ENCODE data around the gene NSMCE4A. TPM values are rescaled to one million over a fixed set of nuclear protein-coding genes. Genes with fewer than 3 reads are reported as not detected.
"Not testable (repeated sequence)": the region's sequence is repeated elsewhere in the genome, so short reads cannot be mapped to it uniquely, and the experiment has no call there.

The NSMCE4A gene
- total and polyA plus RNA-seq, 2 donors (not counting 1 experiment from before 2014, with no cell fraction given) = 89.7 to 92.4 TPM

- H3K4me2 ChIP-seq (replicated peaks; ENCODE audit: low read depth, low read length, poor library complexity, severe bottlenecking); H3K27ac ChIP-seq (ENCODE audit: low read length in 2 of 2); POLR2A ChIA-PET; H3K4me3 ChIP-seq (ENCODE audit: control extremely low read depth in 1 of 5, extremely low read depth in 1 of 5, insufficient read depth in 1 of 5, low read depth in 2 of 5, low read length in 4 of 5); H3K4me1 Mint-ChIP-seq; ATAC-seq (ENCODE audit: low read depth); intact Hi-C loops (cut with micrococcal nuclease); H3K79me2 ChIP-seq (ENCODE audit: control insufficient read depth, insufficient read depth, low read length); CTCF ChIA-PET; H3K9me3 Mint-ChIP-seq (ENCODE audit: insufficient read depth); H3K9me3 ChIP-seq (ENCODE audit: control extremely low read depth in 1 of 3, control insufficient read depth in 2 of 3, insufficient read depth in 1 of 3, low read length in 2 of 3); H3K27ac Mint-ChIP-seq; DNase-seq; H3K9ac ChIP-seq (ENCODE audit: low read length); H3K27me3 ChIP-seq (replicated peaks in 1 of 4; ENCODE audit: control extremely low read depth in 1 of 4, control insufficient read depth in 3 of 4, insufficient read depth in 4 of 4, low read length in 3 of 4); H3K4me1 ChIP-seq (ENCODE audit: control insufficient read depth in 2 of 2, insufficient read depth in 2 of 2, low read length in 2 of 2); H2AFZ ChIP-seq (ENCODE audit: insufficient read depth, low read depth, low read length, poor library complexity, severe bottlenecking); H4K20me1 ChIP-seq (ENCODE audit: control insufficient read depth, insufficient read depth, low read length, poor library complexity, severe bottlenecking); H3K36me3 ChIP-seq (replicated peaks in 1 of 2; ENCODE audit: control extremely low read depth in 1 of 2, control insufficient read depth in 1 of 2, extremely low read depth in 1 of 2, insufficient read depth in 2 of 2, low read length in 1 of 2); H3K4me3 Mint-ChIP-seq: not testable (repeated sequence)
- no CpG with 5 or more reads among the region's 4 CpGs for WGBS (ENCODE audit: insufficient coverage)
- H3K27me3 Mint-ChIP-seq = peaks cover 17% of the 10 kb centered on the region
Measured at GRCh38 chr10:122017926-122018325, 42.9 kb upstream of the NSMCE4A start.

DNA sequence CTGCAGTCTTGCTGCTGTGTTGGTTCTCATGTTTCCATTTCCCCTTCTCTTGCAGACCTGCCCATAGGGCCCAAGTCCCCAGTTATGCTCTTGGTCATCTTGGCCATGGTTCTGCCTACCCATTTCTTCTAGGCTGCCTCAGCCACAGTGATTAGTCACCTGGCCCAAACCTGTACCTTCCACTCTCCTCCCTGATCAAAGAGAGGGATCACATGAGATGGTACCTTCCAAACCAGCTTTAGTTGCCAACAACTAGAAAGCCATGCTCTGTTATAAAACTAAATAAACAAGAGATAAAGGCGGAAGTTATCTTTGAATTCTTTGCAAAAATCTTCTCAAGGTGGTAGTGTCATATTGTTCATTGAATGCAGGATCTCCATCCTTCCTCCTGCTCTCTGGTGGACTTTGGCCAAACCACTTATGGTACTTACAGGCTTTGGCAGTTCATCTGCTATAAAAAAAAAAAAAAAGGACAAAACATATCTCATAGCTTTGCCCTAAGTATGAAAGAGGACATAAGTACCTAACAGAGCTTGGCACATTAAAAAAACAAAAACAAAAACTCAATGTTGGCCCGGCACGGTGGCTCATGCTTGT is 39.7 kb upstream of the NSMCE4A start:
- intact Hi-C loops (cut with micrococcal nuclease) = no loop called here
- H3K9me3 Mint-ChIP-seq (ENCODE audit: insufficient read depth) = no peaks in the 10 kb centered on the region
- Histone ChIP-seq H4K20me1 (ENCODE audit: control insufficient read depth, insufficient read depth, low read length, poor library complexity, severe bottlenecking) (no peaks in the 10 kb centered on the region), H3K9ac (ENCODE audit: low read length) (no peak overlapping the region), H3K9me3 (ENCODE audit: control extremely low read depth in 1 of 3, control insufficient read depth in 2 of 3, insufficient read depth in 1 of 3, low read length in 2 of 3) (no peaks in the 10 kb centered on the region), H3K27me3 (replicated peaks in 1 of 4; ENCODE audit: control extremely low read depth in 1 of 4, control insufficient read depth in 3 of 4, insufficient read depth in 4 of 4, low read length in 3 of 4) (peaks cover 0 to 4% (median 0%) of the 10 kb centered on the region in 4 experiments), H3K4me1 (ENCODE audit: control insufficient read depth in 2 of 2, insufficient read depth in 2 of 2, low read length in 2 of 2) (no peaks in the 10 kb centered on the region), H3K27ac (ENCODE audit: low read length in 2 of 2) (no peak overlapping the region), H3K4me2 (replicated peaks; ENCODE audit: low read depth, low read length, poor library complexity, severe bottlenecking) (no peak overlapping the region), H3K79me2 (ENCODE audit: control insufficient read depth, insufficient read depth, low read length) (no peaks in the 10 kb centered on the region), H2AFZ (ENCODE audit: insufficient read depth, low read depth, low read length, poor library complexity, severe bottlenecking) (no peak overlapping the region), H3K4me3 (ENCODE audit: control extremely low read depth in 1 of 5, extremely low read depth in 1 of 5, insufficient read depth in 1 of 5, low read depth in 2 of 5, low read length in 4 of 5) (no peak overlapping the region), H3K36me3 (replicated peaks in 1 of 2; ENCODE audit: control extremely low read depth in 1 of 2, control insufficient read depth in 1 of 2, extremely low read depth in 1 of 2, insufficient read depth in 2 of 2, low read length in 1 of 2) (no peaks in the 10 kb centered on the region)
- no peak overlapping the region for H3K4me3 Mint-ChIP-seq
- H3K27me3 Mint-ChIP-seq = peaks cover 22% of the 10 kb centered on the region
- no peaks in the 10 kb centered on the region for H3K4me1 Mint-ChIP-seq
- ATAC-seq (ENCODE audit: low read depth) = no peak
- 100% methylated on average over 2 of the region's 3 CpGs for WGBS (ENCODE audit: insufficient coverage)
- no peak overlapping the region for H3K27ac Mint-ChIP-seq
- TF ChIP-seq, protein P1, sequence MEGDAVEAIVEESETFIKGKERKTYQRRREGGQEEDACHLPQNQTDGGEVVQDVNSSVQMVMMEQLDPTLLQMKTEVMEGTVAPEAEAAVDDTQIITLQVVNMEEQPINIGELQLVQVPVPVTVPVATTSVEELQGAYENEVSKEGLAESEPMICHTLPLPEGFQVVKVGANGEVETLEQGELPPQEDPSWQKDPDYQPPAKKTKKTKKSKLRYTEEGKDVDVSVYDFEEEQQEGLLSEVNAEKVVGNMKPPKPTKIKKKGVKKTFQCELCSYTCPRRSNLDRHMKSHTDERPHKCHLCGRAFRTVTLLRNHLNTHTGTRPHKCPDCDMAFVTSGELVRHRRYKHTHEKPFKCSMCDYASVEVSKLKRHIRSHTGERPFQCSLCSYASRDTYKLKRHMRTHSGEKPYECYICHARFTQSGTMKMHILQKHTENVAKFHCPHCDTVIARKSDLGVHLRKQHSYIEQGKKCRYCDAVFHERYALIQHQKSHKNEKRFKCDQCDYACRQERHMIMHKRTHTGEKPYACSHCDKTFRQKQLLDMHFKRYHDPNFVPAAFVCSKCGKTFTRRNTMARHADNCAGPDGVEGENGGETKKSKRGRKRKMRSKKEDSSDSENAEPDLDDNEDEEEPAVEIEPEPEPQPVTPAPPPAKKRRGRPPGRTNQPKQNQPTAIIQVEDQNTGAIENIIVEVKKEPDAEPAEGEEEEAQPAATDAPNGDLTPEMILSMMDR (IDR thresholded peaks at IDR 0.05) = no peak
- no peak for TF ChIP-seq EZH2 (IDR thresholded peaks at IDR 0.05; ENCODE audit: borderline replicate concordance, insufficient read depth, low read depth, low read length, poor library complexity, severe bottlenecking)
- DNase-seq = no peak
- ChIA-PET POLR2A (no interaction called here), CTCF (no interaction called here)

Data from B cell (primary cell).